ENCODE results near the gene RBBP8NL.

DNA sequence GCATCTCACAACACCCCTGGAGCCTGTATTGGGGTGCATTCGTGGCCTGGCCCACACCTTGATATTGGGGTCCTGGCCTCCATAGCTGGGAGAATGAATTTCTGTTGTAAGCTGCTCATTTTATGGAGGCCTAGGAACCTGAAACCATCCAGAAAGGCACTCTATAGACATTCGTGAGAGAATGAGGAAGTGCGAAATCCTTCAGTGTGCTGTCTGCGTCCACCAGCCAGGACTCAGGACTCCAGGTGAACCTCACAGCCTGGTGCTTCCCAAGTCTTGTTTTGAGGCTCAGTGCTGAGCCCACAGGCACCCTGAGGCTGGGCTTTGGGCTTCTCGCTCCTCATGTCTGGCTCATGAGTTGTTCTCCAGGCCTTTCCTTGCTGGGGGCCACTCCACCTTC, 11.9 kb upstream of the RBBP8NL start:
- TF ChIP-seq, protein P1, sequence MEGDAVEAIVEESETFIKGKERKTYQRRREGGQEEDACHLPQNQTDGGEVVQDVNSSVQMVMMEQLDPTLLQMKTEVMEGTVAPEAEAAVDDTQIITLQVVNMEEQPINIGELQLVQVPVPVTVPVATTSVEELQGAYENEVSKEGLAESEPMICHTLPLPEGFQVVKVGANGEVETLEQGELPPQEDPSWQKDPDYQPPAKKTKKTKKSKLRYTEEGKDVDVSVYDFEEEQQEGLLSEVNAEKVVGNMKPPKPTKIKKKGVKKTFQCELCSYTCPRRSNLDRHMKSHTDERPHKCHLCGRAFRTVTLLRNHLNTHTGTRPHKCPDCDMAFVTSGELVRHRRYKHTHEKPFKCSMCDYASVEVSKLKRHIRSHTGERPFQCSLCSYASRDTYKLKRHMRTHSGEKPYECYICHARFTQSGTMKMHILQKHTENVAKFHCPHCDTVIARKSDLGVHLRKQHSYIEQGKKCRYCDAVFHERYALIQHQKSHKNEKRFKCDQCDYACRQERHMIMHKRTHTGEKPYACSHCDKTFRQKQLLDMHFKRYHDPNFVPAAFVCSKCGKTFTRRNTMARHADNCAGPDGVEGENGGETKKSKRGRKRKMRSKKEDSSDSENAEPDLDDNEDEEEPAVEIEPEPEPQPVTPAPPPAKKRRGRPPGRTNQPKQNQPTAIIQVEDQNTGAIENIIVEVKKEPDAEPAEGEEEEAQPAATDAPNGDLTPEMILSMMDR (IDR thresholded peaks at IDR 0.05) = no peak
- TF ChIP-seq POLR2A (IDR thresholded peaks at IDR 0.05) = no peak
